ENCODE data around the gene PIK3C3. TPM values are rescaled to one million over a fixed set of nuclear protein-coding genes. Genes with fewer than 3 reads are reported as not detected.

The PIK3C3 gene
- total RNA-seq (10 to 100 TPM; 22.2 to 99.5 (median 44.0) TPM), polyA plus RNA-seq (10 to 100 TPM; 19.7 to 38.5 (median 21.3) TPM)
- long read RNA-seq, donor 1, full-length matches to known transcripts: 1 of 1 reads
- long read RNA-seq, donor 1, partial matches to known transcripts: 0 of 1 reads
- long read RNA-seq, donor 1, other reads (novel, unspliced or antisense): 0 of 1 reads
- long read RNA-seq, donor 2, partial matches to known transcripts: 6 of 8 reads
- long read RNA-seq, donor 2, other reads (novel, unspliced or antisense): 0 of 8 reads
- long read RNA-seq, donor 3, full-length matches to known transcripts: 1 of 1 reads
- long read RNA-seq, donor 3, partial matches to known transcripts: 0 of 1 reads
- long read RNA-seq, donor 3, other reads (novel, unspliced or antisense): 0 of 1 reads
- long read RNA-seq, donor 4: 0 reads
- long read RNA-seq, donor 5, full-length matches to known transcripts: 3 of 3 reads
- long read RNA-seq, donor 5, partial matches to known transcripts: 0 of 3 reads
- long read RNA-seq, donor 5, other reads (novel, unspliced or antisense): 0 of 3 reads
- long read RNA-seq, donor 6, full-length matches to known transcripts: 8 of 13 reads
- long read RNA-seq, donor 6, partial matches to known transcripts: 5 of 13 reads
- long read RNA-seq, donor 6, other reads (novel, unspliced or antisense): 0 of 13 reads
- long read RNA-seq, donor 7, full-length matches to known transcripts: 8 of 8 reads
- long read RNA-seq, donor 7, partial matches to known transcripts: 0 of 8 reads
- long read RNA-seq, donor 7, other reads (novel, unspliced or antisense): 0 of 8 reads
- long read RNA-seq, donor 8, full-length matches to known transcripts: 3 of 3 reads
- long read RNA-seq, donor 8, partial matches to known transcripts: 0 of 3 reads
- long read RNA-seq, donor 8, other reads (novel, unspliced or antisense): 0 of 3 reads
- long read RNA-seq, donor 9, full-length matches to known transcripts: 2 of 2 reads
- long read RNA-seq, donor 9, partial matches to known transcripts: 0 of 2 reads
- long read RNA-seq, donor 9, other reads (novel, unspliced or antisense): 0 of 2 reads
- long read RNA-seq, donor 10, full-length matches to known transcripts: 3 of 3 reads
- long read RNA-seq, donor 10, partial matches to known transcripts: 0 of 3 reads
- long read RNA-seq, donor 10, other reads (novel, unspliced or antisense): 0 of 3 reads

GRCh38 chr18:41954827-41955613, at the start of gene PIK3C3:
TSS of gene PIK3C3 (plus strand) at chr18:41955234. CDS start at chr18:41955292, 58 bp downstream.
- H3K4me1 ChIP-seq: peaks cover 16 to 38% (median 30%) of the 10 kb centered on the region in 4 donors
- no peaks in the 10 kb centered on the region for H3K9me3 ChIP-seq
- peak within 1 kb of the TSS; percentile 78 to 95 (median 86) for H3K4me3 ChIP-seq
- peak; percentile 98 to 99 for DNase-seq
- 0 to 1% (median 1%) methylated on average over 38 of the region's 38 CpGs for WGBS, 5 donors
- H3K27ac ChIP-seq: peak within 1 kb of the TSS; percentile 81 to 90 (median 83)
- intact Hi-C loops (cut with DNase I; ENCODE audit: low total_unique reads): no loop called here
- H3K36me3 ChIP-seq: peaks cover 3 to 25% (median 23%) of the 10 kb centered on the region in 4 donors
- no peak for TF ChIP-seq EP300 (IDR thresholded peaks at IDR 0.05)
- peak in 2 of 3 donors; percentile 58 to 86 for TF ChIP-seq POLR2AphosphoS5 (IDR thresholded peaks at IDR 0.05)
- H3K27me3 ChIP-seq: no peaks in the 10 kb centered on the region

DNA sequence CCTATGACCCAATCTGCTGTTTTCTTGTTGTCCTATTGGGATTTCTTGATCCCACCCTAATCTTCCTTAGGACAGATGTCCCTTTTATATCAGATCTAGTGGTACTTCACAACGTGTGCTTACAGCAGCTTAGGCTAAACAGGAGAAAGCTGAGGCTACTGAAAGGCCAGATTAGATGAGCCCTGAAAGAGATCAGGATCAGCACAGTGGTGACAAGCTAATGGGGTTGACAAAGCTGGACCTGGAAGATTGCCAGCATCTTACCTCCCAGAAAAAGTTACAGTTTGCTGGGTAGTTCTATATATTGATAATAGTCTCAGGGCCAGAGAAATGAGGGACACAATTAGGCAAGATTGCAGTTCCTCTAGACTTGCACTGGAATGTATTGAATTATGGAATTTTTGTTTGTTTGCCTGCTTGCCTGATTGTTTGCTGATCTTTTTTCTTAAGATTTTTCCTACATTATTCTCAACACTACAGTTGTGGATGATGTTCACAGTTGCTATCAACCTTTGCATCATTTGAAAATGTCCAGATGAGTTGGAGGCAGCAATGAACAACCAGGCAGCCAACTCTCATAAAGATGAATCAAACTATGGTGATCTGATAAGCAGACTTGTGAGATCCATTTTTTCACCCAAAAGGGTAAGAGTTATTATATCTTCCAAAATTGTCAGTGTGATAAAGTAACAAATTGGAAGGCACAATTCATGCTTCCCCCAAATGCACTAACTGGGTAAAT, 49.1 kb upstream of the PIK3C3 start:
- no peak for DNase-seq
- TF ChIP-seq CTCF (IDR thresholded peaks at IDR 0.05) (no peak), POLR2A (IDR thresholded peaks at IDR 0.05) (no peak), POLR2AphosphoS5 (IDR thresholded peaks at IDR 0.05) (no peak), EP300 (IDR thresholded peaks at IDR 0.05) (no peak)
- no peaks in the 10 kb centered on the region for H3K27me3 ChIP-seq
- 31 to 57% (median 52%) methylated on average over 1 of the region's 1 CpG for WGBS, 5 donors
- H3K4me1 ChIP-seq: no peaks in the 10 kb centered on the region
- intact Hi-C loops (cut with DNase I; ENCODE audit: low total_unique reads): no loop called here
- no peak overlapping the region for H3K27ac ChIP-seq
- H3K36me3 ChIP-seq: no peaks in the 10 kb centered on the region
- no peak overlapping the region for H3K4me3 ChIP-seq
- no peaks in the 10 kb centered on the region for H3K9me3 ChIP-seq

DNA sequence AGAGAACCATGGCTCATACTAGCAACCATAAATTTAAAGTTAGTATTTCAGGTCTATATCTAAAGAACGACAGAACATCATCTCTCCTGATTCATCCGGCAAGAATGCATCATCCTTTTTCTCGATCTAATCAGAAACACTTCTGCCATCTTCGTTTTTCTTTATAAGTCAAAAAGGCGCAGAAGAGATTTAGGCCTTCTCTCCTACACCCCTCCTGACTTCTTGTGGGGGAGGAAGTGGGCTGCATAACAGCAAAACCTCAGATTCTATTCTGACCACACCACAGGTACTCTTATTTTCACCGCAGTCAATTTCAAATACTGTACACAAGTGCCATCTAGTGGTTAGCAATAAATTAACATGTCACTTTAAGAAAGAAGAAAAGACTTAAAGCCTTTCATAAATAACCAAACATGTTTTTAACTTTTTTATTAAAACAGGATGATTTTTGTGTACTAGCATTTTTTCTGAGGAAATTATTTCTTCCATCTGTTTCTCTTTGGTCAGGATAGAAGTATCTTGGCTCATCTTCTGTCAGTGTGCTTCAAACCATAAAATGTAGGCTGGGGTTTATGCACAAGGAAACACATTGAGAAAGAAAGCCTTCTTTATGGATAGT, 48.4 kb upstream of the PIK3C3 start:
- H3K9me3 ChIP-seq: no peaks in the 10 kb centered on the region
- 32 to 36% (median 34%) methylated on average over 6 of the region's 6 CpGs for WGBS, 5 donors
- no peaks in the 10 kb centered on the region for H3K27me3 ChIP-seq
- no peaks in the 10 kb centered on the region for H3K36me3 ChIP-seq
- H3K4me1 ChIP-seq: no peaks in the 10 kb centered on the region
- H3K4me3 ChIP-seq: no peak overlapping the region
- intact Hi-C loops (cut with DNase I; ENCODE audit: low total_unique reads): no loop called here
- no peak overlapping the region for H3K27ac ChIP-seq
- TF ChIP-seq EP300 (IDR thresholded peaks at IDR 0.05): no peak
- TF ChIP-seq CTCF (IDR thresholded peaks at IDR 0.05): peak in 5 of 7 experiments; percentile 9 to 54 (median 43)
- peak in 1 of 2 donors; percentile 73 for DNase-seq

DNA sequence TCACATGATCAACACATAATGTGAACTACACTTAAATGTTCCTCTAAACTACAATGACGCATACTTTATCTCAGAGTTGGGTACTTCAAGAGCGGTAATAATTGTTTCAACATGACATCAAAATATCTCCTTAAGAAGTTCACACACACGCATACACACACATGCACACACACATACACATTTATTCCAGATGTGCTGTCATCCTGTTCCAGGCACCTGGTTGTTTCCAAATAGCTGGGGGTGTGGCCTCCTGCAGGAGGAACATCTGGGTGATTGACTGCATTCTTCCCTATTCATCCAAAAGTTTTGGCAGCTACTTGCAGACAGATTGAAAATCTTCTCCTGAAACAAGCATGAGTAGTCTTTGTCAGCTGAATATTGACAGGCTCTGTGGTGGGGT, 37.9 kb upstream of the PIK3C3 start:
- Histone ChIP-seq H3K9me3 (no peaks in the 10 kb centered on the region), H3K27me3 (no peaks in the 10 kb centered on the region), H3K36me3 (no peaks in the 10 kb centered on the region), H3K4me3 (no peak overlapping the region), H3K27ac (no peak overlapping the region), H3K4me1 (no peaks in the 10 kb centered on the region)
- WGBS, 5 donors: 83 to 100% (median 88%) methylated on average over 3 of the region's 3 CpGs
- intact Hi-C loops (cut with DNase I; ENCODE audit: low total_unique reads): no loop called here
- no peak for DNase-seq
- TF ChIP-seq POLR2A (IDR thresholded peaks at IDR 0.05) (no peak), EP300 (IDR thresholded peaks at IDR 0.05) (no peak)
